AG20443 (cell line): ENCODE measurements around the gene UCKL1.

Source experiments
- DNase-seq: peaks from one replicate; pipeline ENCODE4 v3.0.0; 2012; ENCODE audit warnings: low spot score, mixed read lengths

UCKL1 gene

DNA sequence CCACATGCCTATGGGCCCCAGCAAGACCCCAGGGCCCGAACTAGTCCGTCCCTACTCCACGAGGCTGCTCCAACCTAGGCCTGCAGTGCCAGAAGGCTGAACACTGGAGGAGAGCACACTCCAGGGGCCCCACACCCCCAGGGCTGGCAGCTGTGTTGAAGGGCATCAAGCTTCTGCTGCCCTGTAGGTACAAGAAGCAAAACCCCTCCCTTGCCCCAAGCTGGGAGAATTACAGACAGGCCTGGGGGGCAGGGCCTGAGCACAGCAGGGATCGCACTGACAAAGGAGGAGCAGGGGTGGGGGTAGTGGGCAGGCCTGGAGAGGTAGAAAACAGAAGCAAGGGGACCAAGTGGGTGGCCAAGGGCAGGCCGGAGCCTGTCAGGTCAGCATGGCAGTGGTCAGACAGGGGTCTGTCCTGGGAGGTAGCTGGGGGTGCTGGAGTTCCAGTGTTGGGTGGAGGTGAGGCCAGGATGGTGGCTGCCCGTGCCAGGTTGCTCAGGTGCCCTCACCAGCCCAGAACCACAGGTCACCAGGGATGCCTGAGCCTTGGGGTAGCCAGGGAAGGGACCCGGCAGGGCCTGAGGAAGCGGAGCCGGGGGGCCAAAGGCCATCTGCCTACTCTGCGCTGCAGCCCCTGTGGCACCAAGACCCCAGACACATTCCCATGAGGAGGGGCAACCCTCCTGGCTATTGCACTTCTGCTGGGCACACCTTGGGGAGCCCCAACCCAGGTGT, 2.9 kb upstream of the UCKL1 start:
- no peak for DNase-seq

DNA sequence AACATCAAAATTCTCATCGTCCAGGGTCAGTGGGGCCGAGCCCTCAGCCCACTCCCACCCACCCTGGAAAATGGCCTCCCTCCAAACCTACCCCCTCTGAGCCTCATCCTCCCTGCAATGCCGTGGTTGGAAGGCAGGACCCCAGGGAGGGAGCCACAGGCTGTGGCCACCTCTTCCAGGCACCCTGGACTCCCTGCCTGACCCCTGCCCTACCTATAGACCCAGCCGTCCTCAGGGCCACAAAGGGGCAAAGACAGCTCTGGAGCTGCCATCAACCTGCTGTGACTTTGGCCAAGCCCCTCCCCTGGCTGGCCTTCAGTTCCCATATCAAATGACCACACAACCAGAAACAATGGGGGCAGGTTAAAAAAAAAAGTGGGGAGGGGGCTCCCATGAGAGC, 2.3 kb upstream of the UCKL1 start:
- DNase-seq = no peak

DNA sequence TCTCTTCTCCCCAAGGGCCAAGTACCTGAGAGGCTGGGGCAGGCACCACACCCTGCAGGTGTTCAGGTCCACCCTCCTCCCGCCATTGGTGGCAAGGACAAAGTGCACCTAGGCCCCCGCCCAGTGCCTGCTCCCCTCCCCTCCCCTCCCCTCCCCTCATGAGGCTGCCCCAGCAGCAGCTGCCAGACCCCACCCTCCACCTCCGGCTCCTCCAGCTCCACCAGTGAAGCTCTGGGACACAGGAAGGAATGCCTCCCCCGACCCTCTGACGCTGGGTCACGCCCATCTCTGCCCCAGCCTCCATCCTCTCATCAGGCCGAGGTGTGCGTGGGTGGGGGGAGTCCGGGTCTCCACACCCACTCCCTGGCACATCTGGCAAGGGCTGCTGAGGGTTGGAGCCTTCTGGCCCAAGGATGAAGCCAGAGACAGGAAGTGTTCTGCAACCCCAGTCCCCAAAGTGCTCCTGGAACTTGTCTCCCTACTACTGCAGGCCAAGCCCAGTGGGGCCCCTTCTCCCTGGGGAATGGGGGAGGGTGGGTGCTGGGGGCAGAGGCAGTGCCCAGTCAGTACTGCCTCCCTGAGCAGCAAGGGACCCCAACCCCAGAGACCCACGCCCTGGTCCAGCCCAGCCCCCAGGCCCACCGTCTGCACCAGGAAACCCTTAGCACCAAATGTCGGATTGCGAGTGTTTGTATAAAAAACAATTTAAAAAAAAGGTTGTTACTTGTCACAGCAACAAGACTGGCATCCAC, 1.6 kb upstream of the UCKL1 start:
- peak; percentile 30 for DNase-seq

DNA sequence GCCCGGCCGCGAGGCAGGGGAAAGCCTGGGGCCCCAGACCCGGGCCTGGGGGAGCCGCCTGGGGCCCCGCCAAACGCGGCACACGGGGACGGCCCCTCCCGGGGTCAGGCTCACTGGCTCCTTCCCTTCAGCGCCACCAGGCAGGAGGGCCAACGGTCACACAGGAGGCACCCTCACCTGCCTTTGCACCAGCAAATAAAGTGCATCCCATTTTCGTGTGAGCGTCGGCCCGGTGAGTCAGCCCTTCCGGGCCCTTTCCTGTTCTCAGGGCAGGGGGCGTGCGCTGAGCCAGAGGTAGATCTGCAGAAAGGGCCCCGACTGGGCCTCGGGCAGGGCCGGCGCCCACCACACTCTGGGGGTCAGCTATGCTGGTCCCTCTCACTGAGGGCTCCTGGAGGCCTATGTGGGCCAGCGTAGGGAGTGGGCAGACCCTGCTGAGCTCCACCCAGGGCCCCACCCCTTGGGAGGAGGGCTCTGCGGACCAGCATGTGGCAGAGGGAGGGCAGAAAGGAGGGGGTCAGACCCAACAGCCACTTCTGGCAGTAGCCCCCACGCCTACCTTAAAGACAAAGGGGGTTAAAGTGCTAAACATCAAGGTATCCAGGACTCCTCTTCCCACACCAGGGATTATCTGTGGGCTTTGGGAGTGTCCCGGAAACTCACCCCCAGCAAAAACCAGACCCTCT, 931 bp upstream of the UCKL1 start:
- peak; percentile 84 for DNase-seq

DNA sequence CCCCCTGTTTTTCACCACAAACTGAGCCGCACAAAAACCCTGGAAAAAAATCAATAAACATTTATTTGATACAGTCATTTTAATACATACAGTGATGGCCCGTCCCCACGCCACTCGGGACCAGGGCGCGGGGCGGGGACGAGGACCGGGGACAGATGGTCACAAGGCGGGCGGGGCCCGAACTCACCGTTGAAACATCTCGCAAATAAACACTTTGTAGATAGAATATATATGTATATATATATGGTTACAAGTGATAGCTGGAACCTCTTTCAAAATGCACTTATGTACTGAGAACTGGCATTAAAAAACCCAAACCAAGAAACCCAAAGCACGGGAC, 418 bp upstream of the UCKL1 start:
- no peak for DNase-seq

DNA sequence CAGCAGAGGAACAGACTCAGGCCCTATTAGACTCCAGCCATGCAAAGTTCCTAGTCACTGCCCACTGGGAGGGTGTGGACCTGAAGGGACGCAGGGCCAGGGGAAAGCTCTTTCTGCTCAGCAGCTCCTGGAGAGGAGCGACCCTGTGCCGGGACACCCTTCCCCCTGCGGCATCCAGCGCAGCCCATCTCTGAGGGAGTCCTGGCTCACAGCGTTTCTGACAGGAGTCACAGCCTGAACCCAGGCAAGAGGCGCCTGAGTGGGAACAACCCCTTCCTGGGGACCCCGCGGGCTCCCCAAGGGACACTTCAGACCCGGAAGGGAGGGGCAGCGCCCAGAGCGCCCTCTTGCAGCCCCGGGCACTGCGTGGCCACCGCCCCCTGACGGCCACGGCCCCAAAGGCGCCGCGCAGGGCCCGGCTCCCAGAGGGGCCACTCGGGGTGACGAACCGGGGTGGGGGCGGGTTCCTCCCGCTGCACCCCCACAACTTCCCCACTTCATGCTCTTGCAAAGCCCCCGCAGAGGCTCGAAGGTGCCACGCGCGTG, 862 bp downstream of the UCKL1 start:
- peak; percentile 57 for DNase-seq

DNA sequence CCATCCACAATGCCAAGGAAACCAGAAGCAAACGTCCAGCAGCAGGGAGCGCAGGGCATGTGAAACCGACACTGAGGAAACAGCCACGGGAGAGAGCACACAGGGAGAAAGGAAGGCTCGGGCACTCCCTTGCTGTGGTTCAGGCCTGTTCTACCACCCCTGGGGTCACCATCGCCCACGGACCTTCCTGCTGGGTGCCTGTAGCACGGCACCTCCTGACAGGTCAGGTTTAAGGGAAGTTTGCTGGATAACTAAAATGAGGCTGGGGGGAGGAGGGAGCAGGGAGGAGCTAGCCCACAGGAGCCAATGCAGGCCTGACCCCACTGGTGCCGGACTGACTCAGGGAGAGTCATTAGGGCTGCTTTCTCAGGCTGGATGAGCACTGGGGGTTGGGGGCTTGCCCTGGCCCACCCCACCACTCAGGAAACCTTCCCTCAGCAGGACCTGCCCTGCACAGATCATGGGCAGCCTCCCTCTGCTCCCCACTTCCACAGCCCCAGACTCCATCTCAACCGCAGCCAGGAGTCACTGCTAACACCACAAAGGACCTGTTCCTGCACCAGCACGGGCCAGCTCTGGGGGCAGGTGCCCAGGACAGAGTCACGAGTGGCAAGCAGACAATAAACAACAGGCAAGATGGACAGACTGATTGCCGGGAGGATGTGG, 2.3 kb downstream of the UCKL1 start:
- DNase-seq = no peak

DNA sequence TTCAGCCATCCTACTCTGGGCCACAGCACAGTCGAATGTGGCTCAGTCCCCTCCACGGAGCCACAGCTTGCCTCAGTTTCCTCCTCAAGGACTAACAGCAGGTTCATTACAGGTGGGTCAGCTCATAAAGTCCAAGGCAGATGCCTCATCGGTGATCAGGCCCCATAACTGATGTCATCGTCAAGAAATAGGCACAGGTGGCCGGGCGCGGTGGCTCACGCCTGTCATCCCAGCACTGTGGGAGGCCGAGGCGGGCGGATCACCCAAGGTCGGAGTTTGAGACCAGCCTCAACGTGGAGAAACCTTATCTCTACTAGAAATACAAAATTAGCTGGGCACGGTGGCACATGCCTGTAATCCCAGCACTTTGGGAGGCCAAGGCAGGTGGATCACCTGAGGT, 3.4 kb downstream of the UCKL1 start:
- DNase-seq = no peak

DNA sequence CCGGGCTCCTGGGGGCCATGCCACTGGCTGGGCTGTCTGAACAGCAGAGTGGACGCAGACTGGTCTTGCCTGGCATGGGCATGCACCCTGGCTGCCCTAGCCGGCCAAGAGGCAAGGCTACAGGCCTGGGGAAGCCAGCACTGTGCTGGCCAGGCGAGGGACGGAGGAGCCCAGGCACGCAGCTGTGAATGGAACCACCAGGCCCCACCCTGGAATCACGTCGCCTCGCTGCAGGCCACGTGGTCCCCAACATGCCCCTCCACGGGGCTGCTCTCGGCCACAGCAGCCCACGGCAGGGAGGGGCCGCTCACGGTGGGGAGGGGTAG, 4.0 kb downstream of the UCKL1 start:
- no peak for DNase-seq

DNA sequence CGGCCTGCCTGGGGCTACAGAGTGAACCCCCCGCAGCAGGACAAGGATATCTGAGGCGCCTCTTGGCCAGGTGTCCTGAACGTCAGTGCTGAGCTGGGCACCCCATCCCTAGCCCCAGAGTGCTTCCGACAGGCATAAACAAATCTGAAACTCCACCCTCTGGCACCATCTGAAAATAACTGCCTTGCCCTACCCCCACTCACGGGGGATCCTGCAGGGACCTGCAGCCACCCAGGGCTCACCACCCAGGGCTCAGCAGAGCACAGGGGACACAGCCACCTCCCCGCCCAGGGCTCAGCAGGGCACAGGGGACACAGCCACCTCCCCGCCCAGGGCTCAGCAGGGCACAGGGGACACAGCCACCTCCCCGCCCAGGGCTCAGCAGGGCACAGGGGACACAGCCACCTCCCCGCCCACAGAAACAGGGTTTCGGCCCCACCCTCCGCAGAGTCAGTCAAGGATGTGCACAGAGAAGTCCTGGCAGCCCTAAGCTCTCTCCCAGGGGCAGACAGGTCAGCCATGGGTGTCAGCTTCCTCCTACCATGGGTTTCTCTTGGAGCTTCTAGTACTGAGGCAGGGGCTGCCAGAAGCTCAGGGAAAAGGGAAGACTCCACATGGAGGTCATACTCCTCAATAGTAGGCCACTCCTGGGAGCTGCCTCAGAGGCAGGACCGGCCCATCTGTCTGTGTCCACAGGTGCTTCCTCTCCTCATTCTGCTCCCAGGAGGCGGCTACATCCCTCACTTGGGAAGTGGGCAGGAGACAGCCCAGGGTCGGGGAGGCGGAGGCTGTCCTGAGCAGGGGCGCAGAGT, 4.6 kb downstream of the UCKL1 start:
- no peak for DNase-seq

DNA sequence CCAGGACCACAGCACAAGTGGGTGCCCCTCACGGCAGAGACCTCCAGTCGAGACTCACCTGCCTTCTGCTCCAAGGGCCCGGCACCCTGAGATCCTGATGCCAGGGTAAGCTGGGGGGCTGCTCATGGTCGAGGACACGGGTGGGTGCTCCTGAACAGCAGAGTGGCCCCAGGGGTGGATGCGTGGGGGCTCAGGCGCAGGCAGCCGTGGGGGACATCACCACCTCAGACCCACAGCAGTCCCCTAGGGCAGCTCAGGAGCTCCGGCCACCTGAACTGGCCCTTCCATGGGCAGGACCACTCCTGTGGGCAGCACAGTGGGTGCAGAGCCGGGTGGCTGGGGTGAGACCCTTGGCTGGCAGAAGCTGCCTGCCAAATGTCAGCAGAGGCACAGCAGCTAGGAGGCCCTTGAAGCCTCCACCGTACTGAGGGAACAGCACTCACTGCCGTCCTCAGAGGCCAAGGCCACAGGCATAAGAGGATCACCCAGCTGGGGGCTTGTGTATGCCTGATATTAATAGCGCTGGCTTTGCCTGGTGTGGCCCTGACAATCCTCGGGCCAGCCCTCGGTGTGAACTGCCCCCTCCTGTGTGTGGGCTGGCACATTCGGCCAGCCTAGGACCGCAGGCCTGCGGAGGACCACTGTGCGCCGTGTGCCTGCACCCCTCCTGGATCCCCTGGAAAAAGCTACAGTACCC, 5.4 kb downstream of the UCKL1 start:
- no peak for DNase-seq

DNA sequence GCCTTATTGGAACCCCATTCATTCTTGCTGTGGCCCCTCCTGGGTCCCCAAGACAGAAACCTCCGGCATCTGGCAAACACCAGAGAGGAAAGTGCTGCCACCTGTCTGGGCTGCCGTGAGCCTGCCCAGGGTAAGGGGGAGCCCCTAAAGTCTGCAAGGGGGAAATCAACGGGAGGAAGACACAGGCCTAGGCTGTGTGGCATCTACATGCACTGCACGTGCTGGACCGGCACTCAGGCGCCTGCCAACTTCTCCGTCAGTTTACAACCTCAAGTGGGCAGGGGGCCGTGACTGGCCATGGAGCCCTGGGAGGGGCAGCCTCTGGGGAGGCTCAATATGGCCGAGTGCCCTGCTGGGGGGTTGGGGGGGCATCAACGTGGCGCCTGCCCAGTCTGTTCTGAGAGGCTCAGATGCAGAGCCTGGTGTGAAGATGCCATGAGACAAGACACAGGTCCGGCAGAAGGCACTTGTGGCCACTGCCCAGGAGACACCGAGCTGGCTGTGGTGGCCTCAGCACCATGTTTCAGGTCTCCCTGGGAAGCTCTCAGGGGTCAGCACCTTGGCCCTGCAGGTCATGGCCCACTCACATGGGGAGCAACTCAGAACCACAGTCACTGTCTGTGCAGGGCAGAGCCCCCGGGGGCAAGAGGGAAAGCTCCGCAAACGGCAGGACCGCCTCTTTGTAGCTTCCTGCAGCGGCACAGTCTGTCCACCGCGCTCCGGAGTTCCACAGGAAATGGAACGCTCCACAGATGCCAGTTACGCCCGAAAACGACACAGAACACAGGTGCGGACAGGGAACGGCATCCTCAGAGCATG, 8.4 kb downstream of the UCKL1 start:
- DNase-seq = no peak

DNA sequence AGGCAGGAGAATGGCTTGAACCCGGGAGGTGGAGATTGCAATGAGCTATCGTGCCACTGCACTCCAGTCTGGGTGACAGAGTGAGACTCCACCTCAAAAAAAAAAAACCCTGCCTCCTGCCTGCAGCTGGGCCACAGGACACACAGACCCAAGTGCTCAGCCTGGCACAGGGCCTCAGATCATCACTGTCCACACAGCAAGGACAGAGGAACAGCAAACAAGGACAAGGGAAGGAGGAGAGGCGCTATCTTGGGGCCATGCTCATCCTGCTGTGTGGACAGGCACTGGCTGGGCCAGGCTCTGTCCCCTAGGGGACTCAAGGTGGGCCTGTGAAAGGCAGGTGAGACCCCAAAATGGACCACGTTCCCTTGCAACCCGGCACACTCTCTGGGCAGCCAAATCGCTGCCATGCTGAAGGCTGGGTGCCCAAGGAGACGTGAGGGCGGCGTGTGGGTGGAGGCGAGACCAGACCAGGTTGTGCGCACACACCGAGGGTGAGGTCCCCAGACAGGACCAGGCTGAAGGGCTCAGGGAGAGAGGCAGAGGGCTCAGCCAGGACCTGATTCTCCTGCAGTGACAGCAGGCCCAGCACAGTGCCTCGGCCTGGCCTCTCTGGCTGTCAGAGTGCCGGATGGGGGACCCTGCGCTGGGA, 9.1 kb downstream of the UCKL1 start:
- DNase-seq = no peak

DNA sequence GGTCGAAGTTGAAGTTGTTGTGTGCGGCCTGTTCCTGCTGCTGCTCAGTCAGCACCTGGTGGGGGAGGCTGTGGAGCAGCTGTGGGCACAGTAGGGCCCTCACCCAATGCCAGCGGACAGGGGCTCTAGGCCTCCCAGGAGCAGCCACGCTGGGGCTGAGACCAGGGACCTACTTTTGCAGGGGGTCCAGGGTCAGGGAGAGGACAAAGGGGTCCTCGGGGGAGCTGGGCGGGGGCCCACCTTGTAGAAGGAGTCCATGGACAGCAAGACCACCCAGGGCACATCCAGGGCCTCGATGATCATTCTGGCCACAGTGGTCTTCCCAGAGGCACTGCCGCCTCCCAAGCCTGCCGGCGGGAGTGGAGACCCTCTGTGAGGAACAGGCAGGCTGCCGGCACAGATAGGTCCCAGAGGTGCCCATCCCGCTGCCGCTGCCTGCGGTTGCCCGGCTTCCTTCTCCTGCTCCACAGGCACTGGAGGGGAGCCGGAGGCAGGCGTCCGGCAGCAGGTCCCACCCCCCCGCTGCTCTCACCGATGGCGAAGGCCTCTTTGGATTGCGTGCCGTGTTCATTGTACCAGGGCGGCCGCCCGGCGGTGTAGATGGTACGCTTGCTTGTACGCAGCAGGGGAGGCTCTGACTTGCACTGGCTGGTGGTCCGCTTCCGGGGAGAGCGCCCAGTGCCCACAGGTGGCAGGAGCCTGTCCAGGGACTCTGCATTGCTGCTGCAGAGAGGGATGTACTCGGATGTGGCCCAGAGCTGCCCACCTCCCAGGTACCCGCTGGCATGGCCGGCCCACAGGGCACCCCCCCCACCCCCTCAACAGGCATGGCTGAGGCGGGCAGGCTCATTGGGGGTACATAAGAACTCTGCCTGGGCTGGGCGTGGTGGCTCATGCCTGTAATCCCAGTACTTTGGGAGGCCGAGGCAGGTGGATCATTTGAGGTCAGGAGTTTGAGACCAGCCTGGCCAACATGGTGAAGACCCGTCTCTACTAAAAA, 10.0 kb downstream of the UCKL1 start:
- no peak for DNase-seq

DNA sequence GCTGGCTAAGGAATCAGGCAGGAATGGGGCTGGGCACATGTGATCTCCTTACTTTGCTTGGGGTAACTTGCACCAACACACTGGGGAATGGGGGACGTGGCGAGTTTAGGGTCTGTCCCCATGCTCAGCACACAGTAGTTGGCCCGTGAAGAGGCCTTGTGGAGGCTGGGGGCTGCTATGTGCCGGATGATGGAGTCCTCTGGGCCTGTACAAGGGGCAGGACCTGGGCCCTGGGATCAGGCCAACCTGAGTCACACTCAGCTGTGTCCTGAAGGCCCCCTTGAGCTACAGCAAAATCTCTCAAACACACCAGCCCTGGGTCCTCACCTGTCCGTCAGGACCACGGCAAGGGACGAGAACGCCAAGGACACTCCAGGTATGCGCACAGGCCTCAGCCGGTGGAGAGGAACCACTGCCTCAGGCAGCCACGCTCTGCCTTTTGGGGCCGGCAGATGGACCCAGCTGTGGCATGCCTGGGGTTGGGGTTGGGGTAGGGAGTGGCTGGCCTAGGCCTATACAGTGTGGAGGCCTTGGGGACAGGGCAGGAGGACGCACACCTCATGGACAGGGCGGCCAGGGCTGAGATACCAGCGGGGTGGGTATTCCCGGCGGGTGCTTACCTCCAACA, 11.1 kb downstream of the UCKL1 start:
- DNase-seq = no peak

DNA sequence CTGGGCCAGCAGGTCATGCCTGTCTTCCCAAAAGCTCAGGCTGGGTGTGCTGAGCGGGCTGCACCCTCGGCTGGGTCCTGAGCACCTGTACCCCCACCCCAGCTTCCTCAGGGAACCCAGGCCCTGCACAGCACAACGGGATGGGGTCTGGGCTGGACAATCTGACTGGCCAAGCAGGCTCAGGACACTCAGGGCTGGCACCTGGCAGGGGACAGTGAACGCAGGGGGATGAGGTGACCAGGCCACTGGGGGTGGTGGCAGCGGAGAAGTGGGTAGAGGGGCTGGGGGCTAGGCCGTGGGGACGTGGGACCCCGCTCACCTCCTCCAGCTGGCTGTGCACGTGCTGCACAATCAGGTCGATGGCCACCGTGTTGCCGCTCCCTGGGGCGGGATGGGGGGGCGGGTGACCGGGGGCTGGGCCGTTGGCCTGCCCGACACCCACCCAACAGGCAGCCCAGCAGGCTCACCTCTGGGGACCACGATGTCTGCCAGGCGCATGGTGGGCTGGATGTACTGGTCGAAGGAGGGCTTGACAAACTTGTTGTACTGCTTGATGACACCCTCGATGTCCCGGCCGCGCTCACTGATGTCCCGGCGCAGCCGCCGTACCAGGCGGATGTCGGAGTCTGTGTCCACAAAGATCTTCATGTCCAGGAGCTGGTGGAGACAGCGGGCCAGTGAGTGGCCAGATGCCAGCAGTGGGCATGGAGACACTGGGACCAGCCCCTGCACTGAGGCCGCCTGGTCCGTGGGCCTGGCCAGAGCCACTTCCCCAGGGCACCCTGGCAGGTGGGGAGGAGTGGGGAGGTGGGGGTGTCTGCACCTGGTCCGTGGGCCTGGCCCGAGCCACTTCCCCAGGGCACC, 11.9 kb downstream of the UCKL1 start:
- DNase-seq = no peak

DNA sequence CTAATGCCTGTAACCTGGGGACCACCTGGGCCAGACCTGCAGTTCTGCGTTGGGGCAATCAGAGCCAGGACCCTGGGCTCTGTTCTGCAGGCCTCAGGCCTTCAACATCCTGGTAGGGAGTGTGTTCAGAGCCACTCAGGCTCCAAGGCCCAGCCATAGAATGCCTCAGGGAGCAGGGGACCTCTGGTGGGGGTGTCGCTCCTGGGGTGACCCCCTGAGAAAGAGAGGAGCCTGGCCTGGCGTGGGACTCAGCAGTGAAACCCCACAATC, 12.5 kb downstream of the UCKL1 start:
- no peak for DNase-seq
